BJ (cell line): Measurements from ENCODE around the gene GJB6. TPM values are rescaled to one million over a fixed set of nuclear protein-coding genes. Genes with fewer than 3 reads are reported as not detected.
A peak's percentile ranks its signal among the peaks of the same experiment; 100 is the strongest.

ENCODE experiments used
- CTCF ChIA-PET: fragments of 350-600 bp; formaldehyde crosslinking; extraction: SDS; loops from one replicate; lab custom pipeline; 2021; ENCODE audit warnings: antibody characterized with exemption, inconsistent platforms; lab: Yijun Ruan, JAX
- POLR2A ChIA-PET: fragments of 300-600 bp; sonication (Branson Sonifier 250); formaldehyde crosslinking; extraction: SDS; loops from one replicate; lab custom pipeline; 2021; ENCODE audit warnings: antibody characterized with exemption; lab: Charles Lee
- DNase-seq: peaks from one replicate; pipeline ENCODE4 v3.0.0-alpha.2; 2011; ENCODE audit warnings: low read depth
- H3K27me3 ChIP-seq: 2 replicates; pipeline ENCODE4 v1.6.0; 2011; ENCODE audit warnings: low read length; ENCODE audit not compliant: control insufficient read depth, insufficient read depth
- H3K36me3 ChIP-seq: 2 replicates; pipeline ENCODE4 v1.5.1; 2011; ENCODE audit warnings: low read length; ENCODE audit not compliant: control insufficient read depth, insufficient read depth
- H3K4me3 ChIP-seq: 2 replicates; pipeline ENCODE4 v1.5.1; 2011; ENCODE audit warnings: low read depth, mild to moderate bottlenecking, control low read depth, low read length
- polyA plus RNA-seq: library from polyadenylated mRNA; depleted of rRNA; stranded (reverse); fragments of >200 nt; gene quantifications from 2 replicates; pipeline ENCODE4 v1.2.3, GENCODE V29; 2011
- TF ChIP-seq, protein P1 (sequence below): IDR thresholded peaks from 2 replicates; pipeline ENCODE4 v1.5.1; 2011; ENCODE audit warnings: low read depth, mild to moderate bottlenecking, control low read depth, inconsistent platforms, low read length, moderate library complexity; ENCODE audit not compliant: insufficient read depth

GJB6 gene
- polyA plus RNA-seq, 1 experiment: not detected

DNA sequence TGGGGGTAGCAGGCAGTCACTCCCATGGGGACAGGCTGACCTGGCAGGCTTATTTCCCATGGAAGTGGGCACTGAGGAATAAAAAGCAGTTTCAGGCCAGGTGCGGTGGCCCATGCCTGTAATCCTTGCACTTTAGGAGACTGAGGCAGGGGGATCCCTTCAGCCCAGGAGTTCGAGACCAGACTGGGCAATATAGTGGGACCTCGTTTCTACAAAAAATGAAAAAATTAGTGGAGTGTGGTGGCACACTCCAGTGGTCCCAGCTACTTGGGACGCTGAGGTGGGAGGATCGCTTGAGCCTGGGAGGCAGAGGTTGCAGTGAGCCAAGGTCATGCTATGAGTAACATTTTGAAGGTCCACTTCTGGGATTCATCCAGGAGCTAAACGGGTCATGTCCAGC lies 45.3 kb downstream of the GJB6 start:
- no peak for DNase-seq
- TF ChIP-seq, protein P1, sequence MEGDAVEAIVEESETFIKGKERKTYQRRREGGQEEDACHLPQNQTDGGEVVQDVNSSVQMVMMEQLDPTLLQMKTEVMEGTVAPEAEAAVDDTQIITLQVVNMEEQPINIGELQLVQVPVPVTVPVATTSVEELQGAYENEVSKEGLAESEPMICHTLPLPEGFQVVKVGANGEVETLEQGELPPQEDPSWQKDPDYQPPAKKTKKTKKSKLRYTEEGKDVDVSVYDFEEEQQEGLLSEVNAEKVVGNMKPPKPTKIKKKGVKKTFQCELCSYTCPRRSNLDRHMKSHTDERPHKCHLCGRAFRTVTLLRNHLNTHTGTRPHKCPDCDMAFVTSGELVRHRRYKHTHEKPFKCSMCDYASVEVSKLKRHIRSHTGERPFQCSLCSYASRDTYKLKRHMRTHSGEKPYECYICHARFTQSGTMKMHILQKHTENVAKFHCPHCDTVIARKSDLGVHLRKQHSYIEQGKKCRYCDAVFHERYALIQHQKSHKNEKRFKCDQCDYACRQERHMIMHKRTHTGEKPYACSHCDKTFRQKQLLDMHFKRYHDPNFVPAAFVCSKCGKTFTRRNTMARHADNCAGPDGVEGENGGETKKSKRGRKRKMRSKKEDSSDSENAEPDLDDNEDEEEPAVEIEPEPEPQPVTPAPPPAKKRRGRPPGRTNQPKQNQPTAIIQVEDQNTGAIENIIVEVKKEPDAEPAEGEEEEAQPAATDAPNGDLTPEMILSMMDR: no peak
- peaks cover 29% of the 10 kb centered on the region for H3K27me3 ChIP-seq
- H3K36me3 ChIP-seq: no peaks in the 10 kb centered on the region
- ChIA-PET POLR2A (no interaction called here), CTCF (interaction anchor here (1.6 to 2.4 kb wide), 2 partner anchors 11 to 15 kb away, joined by 3 to 9 read pairs; no protein-coding TSS in a partner anchor)
- H3K4me3 ChIP-seq: no peak overlapping the region

DNA sequence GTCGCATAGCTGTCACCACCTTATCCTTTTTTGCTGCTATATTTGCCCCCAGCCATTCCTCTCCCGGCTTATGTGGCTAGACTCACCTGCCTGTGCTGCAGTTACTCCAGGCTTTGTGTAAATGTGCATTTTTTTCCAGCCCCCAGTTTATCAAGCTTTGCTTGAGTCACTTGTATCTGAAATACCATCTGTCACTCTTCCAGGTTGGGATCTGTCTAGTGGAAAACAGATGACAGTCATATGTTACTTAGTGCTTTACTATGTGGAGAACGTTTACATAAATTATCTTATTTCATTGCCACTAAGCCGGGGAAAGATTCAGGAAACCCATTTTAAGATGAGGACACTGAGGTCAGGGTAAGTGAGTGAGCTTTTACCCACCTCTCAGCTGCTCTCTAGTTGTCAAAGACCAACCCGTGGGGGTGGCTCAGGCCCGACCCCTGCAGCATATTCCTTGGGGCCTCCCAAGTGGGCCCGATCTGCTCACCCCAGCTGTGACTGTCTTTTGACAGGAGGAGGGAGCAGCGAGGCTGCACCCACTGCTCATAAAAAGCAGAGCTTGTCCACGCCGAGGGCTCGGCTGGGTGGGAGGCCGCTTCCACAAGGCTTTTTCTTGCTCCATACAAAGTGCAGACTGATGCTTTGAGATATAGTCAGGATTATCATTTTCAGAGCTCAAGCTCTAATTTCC lies 46.6 kb downstream of the GJB6 start:
- Histone ChIP-seq H3K4me3 (no peak overlapping the region), H3K27me3 (peaks cover 24% of the 10 kb centered on the region), H3K36me3 (no peaks in the 10 kb centered on the region)
- TF ChIP-seq, protein P1: no peak
- CTCF ChIA-PET: interaction anchor here (0.7 to 1.4 kb wide), 3 partner anchors 9 to 12 kb away, joined by 4 to 8 read pairs (median 4); no protein-coding TSS in a partner anchor
- POLR2A ChIA-PET: no interaction called here
- DNase-seq: no peak

DNA sequence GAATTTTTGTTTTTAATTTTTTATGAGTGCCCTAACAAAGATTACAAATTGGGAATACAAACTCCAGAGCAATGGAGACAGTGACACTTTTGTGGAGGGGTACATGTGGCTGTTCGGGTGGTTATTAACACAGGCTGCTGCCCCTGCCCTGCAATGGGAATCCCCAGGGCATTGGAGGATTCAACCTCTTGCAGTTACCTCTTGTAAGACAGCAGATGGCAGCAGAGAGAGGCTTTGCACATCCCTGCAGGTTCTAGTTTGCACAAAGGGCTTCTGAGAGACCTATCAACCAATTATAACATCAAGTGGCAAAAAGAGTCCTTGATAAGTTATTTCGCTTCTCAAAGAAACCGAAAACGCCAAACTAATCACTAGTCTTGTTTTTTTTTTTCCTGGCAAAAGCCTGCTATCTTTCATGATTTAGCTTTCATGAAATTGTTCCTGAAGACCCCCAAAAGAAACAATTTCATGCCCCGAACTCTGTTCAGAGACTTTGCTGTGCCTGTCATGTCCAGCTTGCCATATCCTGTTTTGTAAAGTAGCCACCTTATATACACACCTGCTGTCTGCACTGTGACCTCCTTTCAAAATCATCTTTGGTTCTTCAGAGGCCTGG lies 49.8 kb downstream of the GJB6 start:
- TF ChIP-seq, protein P1: peak; percentile 91
- no peaks in the 10 kb centered on the region for H3K36me3 ChIP-seq
- no peak overlapping the region for H3K4me3 ChIP-seq
- DNase-seq: no peak
- H3K27me3 ChIP-seq: peaks cover 38% of the 10 kb centered on the region
- ChIA-PET POLR2A (no interaction called here), CTCF (interaction anchor here (0.9 to 2.3 kb wide), 6 partner anchors 9 to 744 kb away, joined by 3 to 21 read pairs (median 4); no protein-coding TSS in a partner anchor)

GRCh38 chr13:20181188-20181587 lies 50.9 kb downstream of the GJB6 start:
- no peaks in the 10 kb centered on the region for H3K36me3 ChIP-seq
- DNase-seq: no peak
- ChIA-PET POLR2A (no interaction called here), CTCF (interaction anchor here (0.9 to 2.1 kb wide), 4 partner anchors 10 to 744 kb away, joined by 3 to 21 read pairs (median 6); no protein-coding TSS in a partner anchor)
- no peak overlapping the region for H3K4me3 ChIP-seq
- H3K27me3 ChIP-seq: peaks cover 38% of the 10 kb centered on the region
- TF ChIP-seq, protein P1: no peak

DNA sequence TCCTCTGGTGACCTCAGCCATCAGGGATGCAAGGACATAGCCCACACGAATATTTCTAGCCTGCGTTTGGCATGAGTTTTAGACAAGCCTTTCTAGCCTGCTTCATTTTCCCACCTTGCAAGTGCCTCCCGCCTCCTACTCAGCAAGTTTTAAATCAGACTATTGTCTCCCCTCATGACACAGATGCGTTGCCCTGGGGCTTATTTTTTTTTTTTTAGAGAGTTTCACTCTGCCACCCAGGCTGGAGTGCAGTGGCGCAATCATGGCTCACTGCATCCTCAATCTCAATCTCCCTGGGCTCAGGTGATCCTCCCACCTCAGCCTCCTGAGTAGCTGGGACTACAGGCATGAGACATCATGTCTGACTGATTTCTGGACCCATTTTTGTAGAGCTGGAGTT lies 54.0 kb downstream of the GJB6 start:
- TF ChIP-seq, protein P1: no peak
- DNase-seq: no peak
- Histone ChIP-seq H3K4me3 (no peak overlapping the region), H3K27me3 (peaks cover 30% of the 10 kb centered on the region), H3K36me3 (no peaks in the 10 kb centered on the region)
- ChIA-PET POLR2A (no interaction called here), CTCF (interaction anchor here (1.2 kb wide), 1 partner anchor 16 kb away, joined by 3 read pairs; no protein-coding TSS in a partner anchor)
